HL-60 (cell line): ENCODE results near the gene IFTAP.

Experiments
- POLR2AphosphoS5 ChIP-seq: IDR thresholded peaks from 2 replicates; pipeline ENCODE4 v1.6.1; 2012; ENCODE audit warnings: low read depth
- SPI1 ChIP-seq: IDR thresholded peaks from 2 replicates; pipeline ENCODE4 v1.6.1; 2012; ENCODE audit warnings: low read depth, mild to moderate bottlenecking, borderline replicate concordance
- TF ChIP-seq, protein P1 (sequence below): IDR thresholded peaks from one replicate; pipeline ENCODE4 v1.5.1; 2011; ENCODE audit warnings: low read length, control low read depth, inconsistent platforms; ENCODE audit not compliant: insufficient read depth
- TF ChIP-seq, protein P2 (sequence below): IDR thresholded peaks from 2 replicates; pipeline ENCODE4 v1.6.1; 2012; ENCODE audit warnings: low read depth; ENCODE audit not compliant: insufficient replicate concordance

DNA sequence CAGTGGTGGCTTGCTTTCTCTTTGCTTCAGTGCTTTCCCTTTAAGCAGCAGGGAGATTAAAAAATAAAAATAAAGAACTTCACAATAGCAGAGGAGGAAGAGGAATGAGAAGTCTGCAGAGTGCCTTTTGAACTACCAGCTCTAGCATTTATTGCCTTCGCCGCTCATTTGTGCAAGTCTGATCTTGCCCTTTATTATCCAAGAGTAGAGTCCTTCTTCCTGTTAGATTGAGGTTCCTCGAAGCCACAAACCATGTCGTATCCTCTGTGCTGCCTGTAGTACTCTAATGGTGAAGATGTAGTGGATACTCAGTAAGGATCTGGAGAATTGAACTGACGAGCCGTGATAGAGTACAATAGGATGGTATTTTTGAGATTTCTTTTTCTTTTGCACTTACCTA, 105.0 kb downstream of the IFTAP start:
- TF ChIP-seq, protein P1, sequence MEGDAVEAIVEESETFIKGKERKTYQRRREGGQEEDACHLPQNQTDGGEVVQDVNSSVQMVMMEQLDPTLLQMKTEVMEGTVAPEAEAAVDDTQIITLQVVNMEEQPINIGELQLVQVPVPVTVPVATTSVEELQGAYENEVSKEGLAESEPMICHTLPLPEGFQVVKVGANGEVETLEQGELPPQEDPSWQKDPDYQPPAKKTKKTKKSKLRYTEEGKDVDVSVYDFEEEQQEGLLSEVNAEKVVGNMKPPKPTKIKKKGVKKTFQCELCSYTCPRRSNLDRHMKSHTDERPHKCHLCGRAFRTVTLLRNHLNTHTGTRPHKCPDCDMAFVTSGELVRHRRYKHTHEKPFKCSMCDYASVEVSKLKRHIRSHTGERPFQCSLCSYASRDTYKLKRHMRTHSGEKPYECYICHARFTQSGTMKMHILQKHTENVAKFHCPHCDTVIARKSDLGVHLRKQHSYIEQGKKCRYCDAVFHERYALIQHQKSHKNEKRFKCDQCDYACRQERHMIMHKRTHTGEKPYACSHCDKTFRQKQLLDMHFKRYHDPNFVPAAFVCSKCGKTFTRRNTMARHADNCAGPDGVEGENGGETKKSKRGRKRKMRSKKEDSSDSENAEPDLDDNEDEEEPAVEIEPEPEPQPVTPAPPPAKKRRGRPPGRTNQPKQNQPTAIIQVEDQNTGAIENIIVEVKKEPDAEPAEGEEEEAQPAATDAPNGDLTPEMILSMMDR, result no peak
- TF ChIP-seq POLR2AphosphoS5 (no peak), SPI1 (no peak)
- TF ChIP-seq, protein P2, sequence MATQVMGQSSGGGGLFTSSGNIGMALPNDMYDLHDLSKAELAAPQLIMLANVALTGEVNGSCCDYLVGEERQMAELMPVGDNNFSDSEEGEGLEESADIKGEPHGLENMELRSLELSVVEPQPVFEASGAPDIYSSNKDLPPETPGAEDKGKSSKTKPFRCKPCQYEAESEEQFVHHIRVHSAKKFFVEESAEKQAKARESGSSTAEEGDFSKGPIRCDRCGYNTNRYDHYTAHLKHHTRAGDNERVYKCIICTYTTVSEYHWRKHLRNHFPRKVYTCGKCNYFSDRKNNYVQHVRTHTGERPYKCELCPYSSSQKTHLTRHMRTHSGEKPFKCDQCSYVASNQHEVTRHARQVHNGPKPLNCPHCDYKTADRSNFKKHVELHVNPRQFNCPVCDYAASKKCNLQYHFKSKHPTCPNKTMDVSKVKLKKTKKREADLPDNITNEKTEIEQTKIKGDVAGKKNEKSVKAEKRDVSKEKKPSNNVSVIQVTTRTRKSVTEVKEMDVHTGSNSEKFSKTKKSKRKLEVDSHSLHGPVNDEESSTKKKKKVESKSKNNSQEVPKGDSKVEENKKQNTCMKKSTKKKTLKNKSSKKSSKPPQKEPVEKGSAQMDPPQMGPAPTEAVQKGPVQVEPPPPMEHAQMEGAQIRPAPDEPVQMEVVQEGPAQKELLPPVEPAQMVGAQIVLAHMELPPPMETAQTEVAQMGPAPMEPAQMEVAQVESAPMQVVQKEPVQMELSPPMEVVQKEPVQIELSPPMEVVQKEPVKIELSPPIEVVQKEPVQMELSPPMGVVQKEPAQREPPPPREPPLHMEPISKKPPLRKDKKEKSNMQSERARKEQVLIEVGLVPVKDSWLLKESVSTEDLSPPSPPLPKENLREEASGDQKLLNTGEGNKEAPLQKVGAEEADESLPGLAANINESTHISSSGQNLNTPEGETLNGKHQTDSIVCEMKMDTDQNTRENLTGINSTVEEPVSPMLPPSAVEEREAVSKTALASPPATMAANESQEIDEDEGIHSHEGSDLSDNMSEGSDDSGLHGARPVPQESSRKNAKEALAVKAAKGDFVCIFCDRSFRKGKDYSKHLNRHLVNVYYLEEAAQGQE, result no peak
